ENCODE measurements around the gene RPP40.
"Not testable (repeated sequence)": the region's sequence is repeated elsewhere in the genome, so short reads cannot be mapped to it uniquely, and the experiment has no call there.

The RPP40 gene

DNA sequence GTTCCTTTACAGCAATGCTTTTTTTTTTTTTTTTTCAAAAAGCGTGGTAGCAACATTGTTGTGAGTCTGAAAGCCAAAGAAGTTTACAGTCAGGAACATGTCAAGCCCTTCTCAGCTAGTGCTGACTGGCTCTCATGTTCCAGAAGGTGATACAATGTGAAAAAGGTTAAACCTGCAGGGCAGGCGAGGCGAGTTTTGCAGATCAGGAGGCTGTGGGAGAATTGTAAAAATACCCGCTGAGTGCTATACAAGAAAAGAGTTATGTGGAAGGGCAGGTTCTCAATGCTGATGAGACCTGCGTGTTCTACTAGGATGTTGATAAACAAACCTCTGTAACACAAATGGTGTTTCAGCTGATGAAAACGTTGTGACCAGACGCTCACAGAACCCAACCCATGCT lies 30.9 kb upstream of the RPP40 start:
- ATAC-seq (ENCODE audit: low read depth) (no peak), DNase-seq (ENCODE audit: low spot score) (no peak)
- Histone ChIP-seq H3K27me3 (ENCODE audit: insufficient read depth, poor library complexity, severe bottlenecking) (no peaks in the 10 kb centered on the region), H3K4me3 (ENCODE audit: severe bottlenecking) (no peak overlapping the region), H3K27ac (ENCODE audit: poor library complexity, severe bottlenecking) (no peak overlapping the region), H3K4me1 (ENCODE audit: insufficient read depth, poor library complexity, severe bottlenecking) (no peaks in the 10 kb centered on the region), H3K36me3 (ENCODE audit: low read depth) (no peaks in the 10 kb centered on the region), H3K9me3 (ENCODE audit: severe bottlenecking) (no peaks in the 10 kb centered on the region)
- TF ChIP-seq CTCF (IDR thresholded peaks at IDR 0.05; ENCODE audit: poor library complexity, severe bottlenecking) = no peak

DNA sequence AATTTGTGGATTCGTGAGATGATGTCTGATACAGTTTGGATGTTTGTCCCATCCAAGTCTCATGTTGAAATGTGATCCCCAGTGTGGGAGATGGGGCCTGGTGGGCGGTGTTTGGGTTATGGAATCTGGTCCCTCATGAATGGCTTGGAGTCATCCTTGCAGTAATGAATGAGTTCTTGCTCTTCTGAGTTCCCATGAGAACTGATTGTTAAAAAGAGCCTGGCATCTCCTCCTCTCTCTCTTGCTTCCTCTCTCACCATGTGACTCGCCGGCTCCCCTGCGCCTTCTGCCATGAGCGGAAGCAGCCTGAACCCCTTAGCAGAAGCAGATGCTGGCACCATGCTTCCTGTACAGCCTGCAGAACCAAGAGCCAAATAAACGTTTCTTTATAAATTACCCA lies 30.5 kb upstream of the RPP40 start:
- ATAC-seq (ENCODE audit: low read depth) = no peak
- Histone ChIP-seq H3K27ac (ENCODE audit: poor library complexity, severe bottlenecking) (no peak overlapping the region), H3K9me3 (ENCODE audit: severe bottlenecking) (no peaks in the 10 kb centered on the region), H3K27me3 (ENCODE audit: insufficient read depth, poor library complexity, severe bottlenecking) (no peaks in the 10 kb centered on the region), H3K4me3 (ENCODE audit: severe bottlenecking) (no peak overlapping the region), H3K36me3 (ENCODE audit: low read depth) (no peaks in the 10 kb centered on the region), H3K4me1 (ENCODE audit: insufficient read depth, poor library complexity, severe bottlenecking) (no peaks in the 10 kb centered on the region)
- TF ChIP-seq CTCF (IDR thresholded peaks at IDR 0.05; ENCODE audit: poor library complexity, severe bottlenecking) = no peak
- DNase-seq (ENCODE audit: low spot score) = no peak

GRCh38 chr6:5033214-5033904 lies 29.5 kb upstream of the RPP40 start:
- not testable (repeated sequence) for ATAC-seq (ENCODE audit: low read depth); H3K9me3 ChIP-seq (ENCODE audit: severe bottlenecking); H3K36me3 ChIP-seq (ENCODE audit: low read depth); H3K27me3 ChIP-seq (ENCODE audit: insufficient read depth, poor library complexity, severe bottlenecking); DNase-seq (ENCODE audit: low spot score); H3K4me3 ChIP-seq (ENCODE audit: severe bottlenecking); H3K4me1 ChIP-seq (ENCODE audit: insufficient read depth, poor library complexity, severe bottlenecking); H3K27ac ChIP-seq (ENCODE audit: poor library complexity, severe bottlenecking)

- not testable (repeated sequence) for H3K27me3 ChIP-seq (ENCODE audit: insufficient read depth, poor library complexity, severe bottlenecking); H3K9me3 ChIP-seq (ENCODE audit: severe bottlenecking); DNase-seq (ENCODE audit: low spot score); H3K27ac ChIP-seq (ENCODE audit: poor library complexity, severe bottlenecking); H3K36me3 ChIP-seq (ENCODE audit: low read depth); H3K4me3 ChIP-seq (ENCODE audit: severe bottlenecking); H3K4me1 ChIP-seq (ENCODE audit: insufficient read depth, poor library complexity, severe bottlenecking)
- ATAC-seq (ENCODE audit: low read depth) = peak; percentile 75
These were observed 28.9 kb upstream of the RPP40 start for GRCh38 chr6:5032706-5033105.

DNA sequence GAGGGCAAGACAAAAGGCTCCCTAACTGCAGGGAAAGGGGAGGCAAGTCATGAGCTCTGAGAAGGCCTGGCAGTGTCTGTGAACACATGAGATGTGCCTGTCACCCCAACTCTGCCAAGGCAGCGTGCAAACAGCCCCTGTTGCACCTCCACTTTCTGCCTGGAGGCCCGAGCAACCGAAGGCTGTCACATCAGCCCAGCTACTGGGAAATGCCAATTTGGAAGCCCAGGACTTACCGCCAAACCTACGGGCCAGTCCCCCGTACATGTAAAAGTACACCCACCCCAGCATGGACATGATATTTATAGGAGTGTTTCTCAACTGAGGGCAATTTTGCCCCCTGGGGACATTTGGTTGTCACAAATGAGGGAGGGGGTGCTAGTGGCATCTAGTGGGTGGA lies 27.3 kb upstream of the RPP40 start:
- no peak for TF ChIP-seq CTCF (IDR thresholded peaks at IDR 0.05; ENCODE audit: poor library complexity, severe bottlenecking)
- no peak overlapping the region for H3K4me3 ChIP-seq (ENCODE audit: severe bottlenecking)
- H3K9me3 ChIP-seq (ENCODE audit: severe bottlenecking) = no peaks in the 10 kb centered on the region
- H3K36me3 ChIP-seq (ENCODE audit: low read depth) = no peaks in the 10 kb centered on the region
- H3K4me1 ChIP-seq (ENCODE audit: insufficient read depth, poor library complexity, severe bottlenecking) = no peaks in the 10 kb centered on the region
- no peak overlapping the region for H3K27ac ChIP-seq (ENCODE audit: poor library complexity, severe bottlenecking)
- ATAC-seq (ENCODE audit: low read depth) (no peak), DNase-seq (ENCODE audit: low spot score) (no peak)
- H3K27me3 ChIP-seq (ENCODE audit: insufficient read depth, poor library complexity, severe bottlenecking) = no peaks in the 10 kb centered on the region

- peak; percentile 45; the same call in 1 of the 3 replicates for ATAC-seq (ENCODE audit: low read depth)
- TF ChIP-seq CTCF (IDR thresholded peaks at IDR 0.05; ENCODE audit: poor library complexity, severe bottlenecking) = peak; percentile 41
- Histone ChIP-seq H3K9me3 (ENCODE audit: severe bottlenecking) (no peaks in the 10 kb centered on the region), H3K4me3 (ENCODE audit: severe bottlenecking) (no peak overlapping the region), H3K4me1 (ENCODE audit: insufficient read depth, poor library complexity, severe bottlenecking) (no peaks in the 10 kb centered on the region), H3K36me3 (ENCODE audit: low read depth) (no peaks in the 10 kb centered on the region), H3K27ac (ENCODE audit: poor library complexity, severe bottlenecking) (no peak overlapping the region), H3K27me3 (ENCODE audit: insufficient read depth, poor library complexity, severe bottlenecking) (no peaks in the 10 kb centered on the region)
- no peak for DNase-seq (ENCODE audit: low spot score)
These were observed 26.8 kb upstream of the RPP40 start for GRCh38 chr6:5030596-5031136.
